GM19372 (cell line): ENCODE measurements around the gene NOS3.

Experiments used
- ATAC-seq: cut with Tn5 transposase; IDR thresholded peaks from one replicate; pipeline ENCODE4 v1.9.1; 2021; ENCODE audit warnings: mild to moderate bottlenecking, low read depth, moderate library complexity; ENCODE audit not compliant: unreplicated experiment

The NOS3 gene

GRCh38 chr7:150990416-150991186 is at the start of gene NOS3:
TSS of gene NOS3 (plus strand) at chr7:150991017. CDS start at chr7:150993804, 2,787 bp downstream.
- no peak for ATAC-seq

GRCh38 chr7:150941351-150942000 is 49.3 kb upstream of the NOS3 start:
- ATAC-seq = no peak

- no peak for ATAC-seq
These were observed 48.7 kb upstream of the NOS3 start for GRCh38 chr7:150942001-150942590.

- no peak for ATAC-seq
These were observed 48.0 kb upstream of the NOS3 start for GRCh38 chr7:150942591-150943452.

GRCh38 chr7:150943453-150943814 is 47.4 kb upstream of the NOS3 start:
- ATAC-seq = no peak

- no peak for ATAC-seq
These were observed 46.5 kb upstream of the NOS3 start for GRCh38 chr7:150944066-150945042.

GRCh38 chr7:150945171-150945852 is 45.5 kb upstream of the NOS3 start:
- no peak for ATAC-seq

GRCh38 chr7:150945853-150946420 is 44.9 kb upstream of the NOS3 start:
- ATAC-seq = no peak

GRCh38 chr7:150946421-150947240 is 44.2 kb upstream of the NOS3 start:
- ATAC-seq = no peak

- no peak for ATAC-seq
These were observed 43.5 kb upstream of the NOS3 start for GRCh38 chr7:150947241-150947745.

- no peak for ATAC-seq
These were observed 42.8 kb upstream of the NOS3 start for GRCh38 chr7:150947761-150948651.

- ATAC-seq = no peak
These were observed 42.0 kb upstream of the NOS3 start for GRCh38 chr7:150948791-150949251.

GRCh38 chr7:150949564-150949963 is 41.3 kb upstream of the NOS3 start:
- no peak for ATAC-seq

GRCh38 chr7:150949971-150950491 is 40.8 kb upstream of the NOS3 start:
- ATAC-seq = no peak

GRCh38 chr7:150950496-150951180 is 40.2 kb upstream of the NOS3 start:
- ATAC-seq = no peak

- no peak for ATAC-seq
These were observed 39.7 kb upstream of the NOS3 start for GRCh38 chr7:150951181-150951520.
